GM12801 (cell line): ENCODE data around the gene RPL27.

ENCODE experiments used
- TF ChIP-seq, protein P1 (sequence below): IDR thresholded peaks from one replicate; pipeline ENCODE4 v1.5.1; 2011; ENCODE audit warnings: control low read depth; ENCODE audit not compliant: insufficient read length; ENCODE audit errors: extremely low read depth

The RPL27 gene

DNA sequence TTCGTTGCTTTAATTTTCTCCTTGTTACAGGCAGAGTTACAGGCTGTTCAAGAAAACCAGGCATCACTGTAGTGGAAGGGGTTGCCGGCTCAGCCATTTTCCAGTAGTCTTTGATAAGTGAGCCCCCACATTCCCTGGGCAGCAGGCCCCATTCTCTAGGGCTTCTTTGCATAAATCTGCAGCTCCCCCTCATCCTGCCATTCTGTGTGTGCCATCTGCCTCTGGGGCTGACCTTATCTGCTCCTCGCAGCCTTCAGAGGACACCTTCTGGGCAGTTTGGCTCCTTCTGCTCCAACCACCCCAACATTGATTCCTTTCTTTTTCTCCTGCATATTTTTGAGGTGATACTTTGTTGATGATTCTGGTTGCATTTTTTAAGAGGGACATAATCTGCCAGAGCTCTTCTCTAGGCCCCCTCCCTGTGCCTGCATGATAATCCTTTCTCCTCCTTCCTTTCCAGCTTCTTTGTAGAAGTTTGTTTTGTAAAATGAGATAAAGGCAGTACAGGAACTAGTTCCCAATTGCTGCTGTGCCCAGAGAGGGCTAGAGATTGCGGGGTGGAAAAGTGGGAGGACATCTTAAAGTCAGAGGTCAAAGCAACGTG lies 43.9 kb downstream of the RPL27 start:
- TF ChIP-seq, protein P1, sequence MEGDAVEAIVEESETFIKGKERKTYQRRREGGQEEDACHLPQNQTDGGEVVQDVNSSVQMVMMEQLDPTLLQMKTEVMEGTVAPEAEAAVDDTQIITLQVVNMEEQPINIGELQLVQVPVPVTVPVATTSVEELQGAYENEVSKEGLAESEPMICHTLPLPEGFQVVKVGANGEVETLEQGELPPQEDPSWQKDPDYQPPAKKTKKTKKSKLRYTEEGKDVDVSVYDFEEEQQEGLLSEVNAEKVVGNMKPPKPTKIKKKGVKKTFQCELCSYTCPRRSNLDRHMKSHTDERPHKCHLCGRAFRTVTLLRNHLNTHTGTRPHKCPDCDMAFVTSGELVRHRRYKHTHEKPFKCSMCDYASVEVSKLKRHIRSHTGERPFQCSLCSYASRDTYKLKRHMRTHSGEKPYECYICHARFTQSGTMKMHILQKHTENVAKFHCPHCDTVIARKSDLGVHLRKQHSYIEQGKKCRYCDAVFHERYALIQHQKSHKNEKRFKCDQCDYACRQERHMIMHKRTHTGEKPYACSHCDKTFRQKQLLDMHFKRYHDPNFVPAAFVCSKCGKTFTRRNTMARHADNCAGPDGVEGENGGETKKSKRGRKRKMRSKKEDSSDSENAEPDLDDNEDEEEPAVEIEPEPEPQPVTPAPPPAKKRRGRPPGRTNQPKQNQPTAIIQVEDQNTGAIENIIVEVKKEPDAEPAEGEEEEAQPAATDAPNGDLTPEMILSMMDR, result no peak

DNA sequence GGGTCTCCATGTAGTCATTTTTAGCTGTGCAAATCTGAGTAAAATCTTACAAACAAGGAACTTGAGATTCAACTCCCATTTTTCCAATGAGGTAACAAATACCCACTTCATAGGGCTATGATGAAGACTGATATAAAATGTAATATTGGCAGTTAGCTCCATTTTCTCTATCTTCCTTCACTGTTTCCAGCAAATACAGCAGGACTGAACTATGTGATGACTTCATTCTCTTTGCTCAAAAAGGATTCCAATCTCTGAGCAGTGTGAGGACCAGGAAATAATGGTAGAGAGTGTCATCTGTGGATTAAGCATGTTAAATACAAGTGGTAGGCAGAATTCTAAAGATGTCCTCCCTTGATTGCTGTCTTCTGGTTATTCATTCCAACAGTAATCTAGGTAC lies 45.1 kb downstream of the RPL27 start:
- TF ChIP-seq, protein P1, result no peak

DNA sequence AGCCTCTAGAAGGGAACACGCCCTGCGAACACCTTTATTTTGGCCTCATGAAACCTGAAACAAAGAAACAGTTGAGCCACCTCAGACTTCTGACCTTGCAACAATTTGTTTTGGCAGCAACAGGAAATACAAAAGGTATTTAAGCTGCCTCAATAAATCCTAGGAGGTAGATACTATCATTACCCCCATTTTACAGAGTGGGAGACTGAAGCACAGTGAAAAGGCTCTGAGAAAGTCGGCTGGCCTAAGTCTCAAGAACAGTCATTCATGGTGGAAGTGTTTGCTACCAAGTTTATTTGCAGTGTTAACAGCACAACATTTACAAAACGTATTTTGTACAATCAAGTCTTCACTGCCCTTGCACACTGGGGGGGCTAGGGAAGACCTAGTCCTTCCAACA lies 45.8 kb downstream of the RPL27 start:
- TF ChIP-seq, protein P1, result no peak

DNA sequence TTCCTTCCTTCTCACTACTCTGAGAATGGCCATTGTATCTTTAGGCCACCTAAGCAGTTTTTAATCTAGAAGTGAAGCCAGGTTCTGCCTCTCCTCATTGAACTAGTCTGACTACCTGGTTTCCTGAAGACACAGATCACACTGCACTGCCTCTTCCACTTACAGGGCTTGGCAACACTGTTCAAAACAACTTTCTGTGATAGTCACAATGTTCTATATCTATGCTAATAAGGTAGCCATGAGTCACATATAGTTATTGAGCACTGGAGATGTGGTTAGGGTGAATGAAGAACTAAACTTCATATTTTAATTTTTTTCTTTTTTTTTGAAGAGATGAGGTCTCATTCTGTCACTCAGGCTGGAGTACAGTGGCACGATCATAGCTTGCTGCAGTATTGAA lies 53.8 kb downstream of the RPL27 start:
- TF ChIP-seq, protein P1, result no peak
